CD4-positive, alpha-beta T cell treated with Interleukin-6 at 100 ng/mL for 8 hours (primary cell): Measurements from ENCODE around the gene BCO2.
"Not testable (repeated sequence)": the region's sequence is repeated elsewhere in the genome, so short reads cannot be mapped to it uniquely, and the experiment has no call there.

Experiments used
- DNase-seq: peaks from one replicate; pipeline ENCODE4 v3.0.0-alpha.2; 2020; ENCODE audit warnings: mixed read lengths, low spot score

Gene BCO2

GRCh38 chr11:112166562-112166961 lies 8.8 kb upstream of the BCO2 start:
- no peak for DNase-seq

GRCh38 chr11:112167145-112167544 lies 8.2 kb upstream of the BCO2 start, which contains the start of gene TEX12:
TSS of gene TEX12 (plus strand) at chr11:112167372. CDS start at chr11:112169269, 1,897 bp downstream.
- no peak for DNase-seq

- no peak for DNase-seq
Measured at GRCh38 chr11:112172362-112172994, 2.8 kb upstream of the BCO2 start.

DNA sequence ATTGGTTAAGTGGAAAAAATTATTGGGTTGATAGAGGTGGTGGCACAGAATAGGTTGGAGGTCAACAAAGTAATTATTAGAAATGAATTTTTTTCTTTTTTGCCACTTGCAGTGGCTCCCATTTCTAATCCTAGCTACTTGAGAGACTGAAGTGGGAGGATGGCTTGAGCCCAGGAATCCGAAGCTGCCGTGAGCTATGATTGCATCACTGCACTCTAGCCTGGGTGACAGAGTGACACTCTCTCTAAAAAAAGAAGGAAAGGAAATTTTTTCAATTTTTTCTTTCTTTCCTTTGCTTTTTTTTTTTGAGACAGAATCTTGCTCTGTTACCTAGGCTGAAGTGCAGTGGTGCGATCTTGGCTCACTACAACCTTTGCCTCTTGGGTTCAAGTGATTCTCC lies 2.2 kb upstream of the BCO2 start:
- DNase-seq = no peak

DNA sequence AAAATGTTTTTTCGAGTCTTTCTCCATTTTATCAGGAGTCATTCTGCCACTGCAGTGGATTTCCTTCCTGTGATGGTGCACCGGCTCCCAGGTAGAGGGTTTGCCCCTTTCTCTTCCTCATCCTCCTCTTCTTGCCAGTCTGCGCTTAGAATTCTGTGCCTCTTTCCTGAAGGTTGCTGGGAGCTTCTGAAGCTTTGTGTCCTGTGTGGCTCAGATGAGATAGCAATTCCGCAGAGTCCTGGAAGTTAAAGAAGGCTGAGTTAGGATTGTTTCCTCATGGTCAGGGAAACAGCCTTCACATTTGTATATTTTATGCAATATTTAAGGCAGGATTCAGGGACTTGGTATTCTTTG lies 264 bp downstream of the BCO2 start:
- DNase-seq = no peak

- DNase-seq = no peak
Measured at GRCh38 chr11:112176077-112176476, 765 bp downstream of the BCO2 start.

- no peak for DNase-seq
Measured at GRCh38 chr11:112177589-112177988, 2.3 kb downstream of the BCO2 start.

DNA sequence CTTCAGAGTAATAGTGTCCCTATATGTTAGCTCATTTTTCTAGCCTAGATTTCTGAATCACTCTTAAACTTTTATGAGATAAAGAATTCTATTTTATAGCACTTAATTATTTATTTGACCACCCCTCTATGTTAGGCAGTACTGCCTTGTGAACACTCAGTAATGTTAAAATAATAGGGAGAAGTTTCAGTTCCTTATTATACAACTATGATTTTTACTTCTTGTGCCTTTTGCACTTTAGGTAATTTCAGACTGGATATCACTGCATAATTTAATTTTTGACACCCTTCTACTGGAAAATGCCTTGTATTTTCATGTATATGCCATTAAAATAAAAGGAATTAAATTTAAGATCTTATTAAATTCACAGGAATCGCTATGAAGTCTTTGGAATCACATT lies 3.1 kb downstream of the BCO2 start:
- no peak for DNase-seq

- no peak for DNase-seq
Measured at GRCh38 chr11:112178936-112179335, 3.6 kb downstream of the BCO2 start.

DNA sequence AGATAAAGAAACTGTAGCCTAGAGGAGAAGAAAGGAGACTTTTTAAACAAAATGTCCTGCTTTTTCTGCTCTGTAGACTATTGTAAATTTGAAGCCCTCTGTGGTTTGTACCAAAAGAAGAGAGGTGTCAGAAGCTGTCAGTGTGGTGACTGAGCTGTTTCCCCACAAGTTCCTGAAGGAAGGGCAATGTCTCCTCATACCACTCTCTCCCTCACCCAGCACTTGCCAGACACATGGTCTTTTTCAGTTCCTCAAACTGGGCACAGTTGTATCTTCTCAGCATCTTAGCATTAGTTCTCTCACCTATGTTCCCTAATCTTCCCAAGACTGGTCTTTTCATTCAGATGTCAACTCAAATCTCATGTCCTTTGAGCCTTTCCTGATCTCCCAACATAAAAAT lies 4.3 kb downstream of the BCO2 start:
- DNase-seq = no peak

DNA sequence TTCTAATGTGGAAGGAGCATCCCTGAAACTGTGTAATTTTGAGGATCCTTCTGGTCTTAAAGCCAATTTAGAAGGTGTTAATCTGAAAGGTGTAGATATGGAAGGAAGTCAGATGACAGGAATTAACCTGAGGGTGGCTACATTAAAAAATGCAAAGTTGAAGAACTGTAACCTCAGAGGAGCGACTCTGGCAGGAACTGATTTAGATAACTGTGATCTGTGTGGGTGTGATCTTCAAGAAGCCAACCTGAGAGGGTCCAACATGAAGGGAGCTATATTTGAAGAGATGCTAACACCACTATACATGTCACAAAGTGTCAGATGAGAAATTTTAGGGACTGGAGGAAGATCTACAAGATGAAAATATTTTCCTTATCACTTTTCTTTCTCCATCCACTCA lies 7.6 kb downstream of the BCO2 start:
- no peak for DNase-seq

DNA sequence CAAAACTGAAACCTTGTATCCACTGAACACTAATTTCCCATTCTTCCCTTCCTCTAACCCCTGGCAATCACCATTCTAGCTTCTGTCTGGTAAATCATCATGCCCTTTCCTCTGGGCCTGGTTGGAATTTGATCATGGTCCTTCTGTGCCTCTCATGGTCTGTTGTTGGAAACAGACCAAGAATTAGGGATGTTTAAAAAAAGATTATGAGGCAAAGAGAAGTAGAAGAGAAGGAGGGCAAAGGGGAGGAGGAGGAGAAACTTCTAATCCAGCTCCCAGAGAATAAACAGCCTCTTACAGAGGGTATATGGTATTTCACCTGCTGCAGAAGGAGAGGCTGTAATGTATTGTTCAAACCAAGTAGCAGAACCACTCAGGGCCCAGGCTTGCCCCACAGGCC lies 10.6 kb downstream of the BCO2 start:
- no peak for DNase-seq

GRCh38 chr11:112186304-112186703 lies 11.0 kb downstream of the BCO2 start:
- no peak for DNase-seq

DNA sequence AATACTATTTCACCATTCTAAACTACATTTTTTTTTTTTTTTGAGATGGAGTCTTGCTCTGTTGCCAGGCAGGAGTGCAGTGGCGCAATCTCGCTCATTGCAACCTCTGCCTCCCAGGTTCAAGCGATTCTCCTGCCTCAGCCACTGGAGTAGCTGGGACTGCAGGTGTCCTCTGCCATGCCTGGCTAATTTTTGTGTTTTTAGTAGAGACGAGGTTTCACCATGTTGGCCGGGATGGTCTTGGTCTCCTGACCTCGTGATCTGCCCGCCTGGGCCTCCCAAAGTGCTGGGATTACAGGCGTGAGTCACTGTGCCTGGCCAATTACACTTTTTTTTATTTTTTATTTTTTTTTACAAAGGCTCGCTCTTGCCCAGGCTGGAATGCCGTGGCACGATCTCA lies 19.8 kb downstream of the BCO2 start:
- DNase-seq = not testable (repeated sequence)

- no peak for DNase-seq
Measured at GRCh38 chr11:112195951-112196351, 20.6 kb downstream of the BCO2 start.

- DNase-seq = no peak
Measured at GRCh38 chr11:112196519-112197087, 21.3 kb downstream of the BCO2 start.

- DNase-seq = not testable (repeated sequence)
Measured at GRCh38 chr11:112199101-112199500, 23.8 kb downstream of the BCO2 start.

DNA sequence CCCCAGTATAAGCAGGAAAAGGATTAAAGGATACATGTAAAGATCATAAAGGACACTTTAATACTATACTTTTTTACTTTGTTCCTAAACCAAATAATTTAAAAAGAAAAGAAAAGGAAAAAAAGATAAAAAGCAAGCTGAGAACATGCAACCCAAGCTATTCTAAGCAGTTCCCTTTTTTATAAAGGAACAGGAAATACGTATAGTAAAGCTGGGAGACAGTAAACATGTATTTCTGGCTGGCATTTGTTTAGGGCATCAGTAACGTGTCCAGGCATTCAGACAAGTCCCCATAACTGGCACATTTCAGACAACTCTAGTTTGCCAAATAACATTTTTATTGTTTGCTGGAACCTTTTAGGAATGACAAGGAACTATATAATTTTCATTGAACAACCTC lies 24.9 kb downstream of the BCO2 start:
- DNase-seq = no peak

DNA sequence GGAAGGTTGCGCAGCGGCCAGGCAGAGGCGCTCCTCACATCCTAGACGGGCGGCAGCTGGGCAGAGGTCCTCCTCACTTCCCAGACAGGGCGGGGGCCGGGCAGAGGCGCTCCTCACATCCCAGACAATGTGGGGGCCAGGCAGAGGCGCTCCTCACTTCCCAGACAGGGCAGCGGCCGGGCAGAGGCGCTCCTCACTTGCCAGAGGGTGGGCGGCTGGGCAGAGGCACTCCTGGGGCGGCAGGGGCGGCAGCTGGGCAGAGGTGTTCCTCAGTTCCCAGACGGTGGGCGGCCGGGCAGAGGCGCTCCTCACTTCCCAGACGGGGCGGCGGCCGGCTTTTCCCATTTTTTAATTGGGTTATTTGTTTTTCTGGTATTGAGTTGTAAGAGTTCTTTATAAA lies 30.8 kb downstream of the BCO2 start:
- DNase-seq = no peak

DNA sequence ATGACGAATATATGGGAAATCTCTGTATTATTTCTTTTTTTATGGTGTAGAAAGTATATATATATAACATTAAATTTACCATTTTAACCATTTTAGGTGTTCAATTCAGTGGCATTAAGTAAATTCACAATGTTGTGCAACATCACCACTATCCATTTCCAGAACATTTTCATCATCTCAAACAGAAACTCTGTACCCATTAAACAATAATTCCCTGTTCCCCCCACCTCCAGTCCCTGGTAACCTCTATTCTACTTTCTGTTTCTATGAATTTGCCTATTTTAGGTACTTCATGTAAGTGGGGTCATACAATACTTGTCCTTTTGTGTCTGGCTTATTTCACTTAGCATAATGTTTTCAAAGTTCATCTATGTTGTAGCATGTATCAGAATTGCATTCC lies 35.6 kb downstream of the BCO2 start:
- DNase-seq = no peak

DNA sequence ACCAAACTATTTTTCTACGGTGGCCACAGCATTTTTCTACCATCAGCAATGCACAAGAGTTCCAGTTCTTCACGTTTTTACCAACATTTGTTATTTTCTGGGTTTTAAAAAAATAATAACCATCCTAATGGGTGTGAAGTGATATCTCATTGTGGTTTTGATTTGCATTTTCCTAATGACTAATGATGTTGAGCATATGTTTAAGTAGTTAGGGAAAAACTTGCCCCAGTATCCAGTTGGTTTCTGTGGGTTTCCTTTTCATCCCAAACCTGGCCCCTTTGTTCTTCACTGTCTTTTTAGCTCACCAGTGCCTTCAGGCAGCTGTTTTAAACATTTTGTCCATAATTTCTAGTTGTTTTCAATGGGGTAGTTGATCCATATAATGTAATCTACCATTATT lies 36.2 kb downstream of the BCO2 start:
- DNase-seq = no peak

DNA sequence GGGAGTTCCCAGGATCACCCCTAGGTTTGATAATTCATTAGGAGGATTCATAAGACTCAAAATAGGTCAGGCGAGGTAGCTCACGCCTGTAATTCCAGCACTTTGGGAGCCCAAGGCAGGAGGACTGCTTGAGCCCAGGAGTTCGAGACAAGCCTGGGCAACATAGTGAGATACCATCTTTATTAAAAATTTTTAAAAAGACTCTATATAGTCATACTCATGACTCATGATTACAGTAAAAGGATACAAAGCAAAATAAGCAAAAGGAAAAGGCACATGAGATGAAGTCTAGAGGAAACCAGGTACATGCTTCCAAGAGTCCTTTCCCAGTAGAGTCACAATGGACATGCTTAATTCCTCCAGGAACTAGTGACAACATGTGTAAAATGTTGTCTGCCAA lies 37.0 kb downstream of the BCO2 start:
- no peak for DNase-seq

DNA sequence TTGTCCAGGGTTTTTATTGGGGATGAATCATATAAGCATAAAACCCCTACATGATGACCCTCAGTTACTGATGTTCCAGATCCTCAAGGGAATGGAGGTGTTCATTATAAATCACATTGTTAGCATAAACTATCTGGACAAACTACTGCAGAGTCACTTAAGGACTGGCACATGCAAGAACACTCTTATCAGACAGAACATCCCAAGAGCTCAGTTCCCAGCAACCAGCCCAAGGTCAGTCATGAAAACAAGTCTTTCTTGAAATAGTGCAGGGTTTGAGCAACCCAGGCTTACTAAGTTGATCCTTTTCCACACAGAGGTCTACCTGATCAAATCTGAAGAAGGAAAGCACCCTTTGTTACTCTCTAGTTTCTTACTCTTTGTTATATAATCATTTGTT lies 37.4 kb downstream of the BCO2 start:
- no peak for DNase-seq

DNA sequence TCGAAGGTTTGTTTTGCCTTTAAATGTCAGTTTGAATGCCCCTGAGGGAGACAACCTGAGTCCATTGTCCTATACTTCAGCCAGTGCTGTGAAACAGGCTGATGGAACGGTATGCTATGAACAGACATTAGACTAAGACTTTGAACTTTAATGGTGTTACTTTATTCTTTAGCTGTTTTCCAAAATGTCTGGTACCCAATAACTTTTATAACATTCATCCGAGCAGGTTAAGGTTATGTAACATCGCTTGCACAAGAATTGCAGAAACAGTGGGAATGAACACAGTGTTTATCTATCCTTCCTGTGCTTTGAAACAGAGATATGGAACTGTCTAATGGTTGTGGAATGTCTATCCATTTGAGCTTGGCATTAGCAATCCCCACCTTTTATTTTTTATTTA lies 38.4 kb downstream of the BCO2 start:
- DNase-seq = no peak
